Measurements from ENCODE around the gene STUM.
A peak's percentile ranks its signal among the peaks of the same experiment; 100 is the strongest.
"Not testable (repeated sequence)": the region's sequence is repeated elsewhere in the genome, so short reads cannot be mapped to it uniquely, and the experiment has no call there.

STUM gene

DNA sequence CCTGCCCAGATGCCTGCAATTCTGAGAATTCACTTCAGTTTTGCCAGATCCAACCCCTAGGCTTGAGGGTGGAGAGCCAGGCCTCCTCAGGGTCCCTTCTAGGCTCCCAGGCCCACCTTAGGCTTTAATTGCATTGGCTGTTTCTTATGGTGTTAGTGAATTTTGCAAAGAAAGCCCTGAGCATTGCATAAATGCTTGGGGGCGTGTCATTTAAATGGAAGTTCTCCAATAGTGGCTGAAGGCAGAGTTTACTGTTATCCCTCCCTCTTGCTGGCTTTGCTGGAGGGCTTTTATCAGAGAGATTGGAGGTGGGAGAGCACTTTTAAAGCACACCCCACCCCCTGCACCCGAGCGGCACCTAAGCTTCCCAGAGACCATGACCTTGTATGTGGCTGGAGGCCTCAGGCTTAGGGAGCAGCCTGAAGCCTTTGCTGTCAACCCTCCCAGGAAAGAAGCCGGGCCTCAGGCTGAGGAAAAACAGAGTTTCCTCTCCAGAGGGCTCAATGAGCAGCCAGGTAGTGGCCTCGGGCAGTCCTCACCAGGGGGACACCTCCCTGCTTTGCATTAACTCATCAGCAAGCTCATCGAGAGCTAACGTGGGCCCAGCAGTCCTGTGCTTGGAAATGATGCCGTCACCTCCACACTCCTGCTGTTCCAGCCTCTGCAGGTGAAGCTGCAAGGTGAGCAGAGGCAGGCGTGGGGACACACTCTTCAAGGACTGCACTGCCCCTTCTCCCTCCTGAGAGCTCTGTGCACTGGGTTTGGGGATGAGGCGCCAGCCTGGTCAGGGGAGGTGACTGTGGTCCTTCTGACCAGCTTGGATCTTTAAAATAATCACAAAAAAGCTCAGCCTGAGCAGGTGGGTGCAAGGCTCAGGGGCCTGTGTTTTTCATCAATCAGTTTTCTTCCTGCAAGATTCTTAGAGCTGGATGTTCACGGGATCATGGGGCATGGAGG lies 58.0 kb downstream of the STUM start:
- DNase-seq: no peak

GRCh38 chr1:226607268-226607660 lies 58.7 kb downstream of the STUM start:
- DNase-seq: no peak

- no peak for DNase-seq
Observed at GRCh38 chr1:226607821-226608220, 59.3 kb downstream of the STUM start.

- DNase-seq: peak; percentile 46
Observed at GRCh38 chr1:226608699-226609505, 60.3 kb downstream of the STUM start.

DNA sequence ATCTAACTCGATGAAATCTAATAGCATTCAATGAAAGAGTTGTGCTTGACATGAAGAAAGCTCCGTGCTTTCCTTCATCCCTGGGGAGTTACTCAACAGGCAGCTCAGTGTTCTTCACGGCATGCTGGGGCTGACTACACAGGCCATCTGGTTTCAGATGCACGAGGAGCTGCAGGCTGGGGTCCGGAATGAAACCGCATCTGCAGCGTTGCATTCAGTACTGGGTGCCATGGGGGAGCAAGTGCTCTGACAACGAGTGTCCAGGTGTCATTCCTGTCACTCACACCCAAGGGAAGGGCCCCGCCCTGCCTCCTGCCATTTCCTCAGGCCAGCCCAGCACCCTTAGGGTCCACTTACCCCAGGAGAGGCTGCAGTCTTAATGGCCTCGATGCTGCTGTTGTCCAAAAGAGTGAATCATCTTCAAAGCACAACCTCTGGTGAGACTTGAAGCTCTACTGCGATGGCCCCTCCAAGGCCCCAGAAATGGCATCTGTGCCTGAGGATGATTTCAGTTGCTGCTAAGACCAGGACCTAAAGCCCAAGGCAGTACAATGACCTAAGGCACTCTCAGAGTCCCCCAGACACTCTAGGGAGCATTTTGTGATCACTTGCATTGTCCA lies 61.4 kb downstream of the STUM start:
- DNase-seq: no peak

DNA sequence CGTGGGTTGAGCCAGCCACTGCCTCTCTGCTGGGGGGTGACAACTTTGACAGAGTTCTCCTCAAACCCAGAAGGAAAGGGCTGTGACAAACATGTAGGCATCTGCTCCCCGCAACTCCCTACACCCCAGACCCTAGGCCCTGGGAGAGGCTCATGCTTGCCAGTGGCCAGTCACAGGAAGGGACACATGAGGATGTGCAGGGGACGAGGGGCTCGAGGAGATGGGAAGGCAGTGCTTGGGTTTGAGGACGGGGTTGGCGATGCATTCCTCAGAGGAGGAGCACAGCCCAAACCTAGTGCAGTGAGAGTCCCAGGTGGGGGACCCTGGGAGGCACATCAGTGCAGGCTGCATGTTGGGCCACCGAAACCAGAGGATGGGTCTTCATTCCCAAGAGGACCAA lies 62.1 kb downstream of the STUM start:
- no peak for DNase-seq

- DNase-seq: no peak
Observed at GRCh38 chr1:226611301-226611700, 62.7 kb downstream of the STUM start.

- DNase-seq: not testable (repeated sequence)
Observed at GRCh38 chr1:226611980-226612379, 63.4 kb downstream of the STUM start.

GRCh38 chr1:226615876-226616275 lies 67.3 kb downstream of the STUM start:
- no peak for DNase-seq

- no peak for DNase-seq
Observed at GRCh38 chr1:226616636-226617035, 68.1 kb downstream of the STUM start.

GRCh38 chr1:226617109-226617508 lies 68.5 kb downstream of the STUM start:
- no peak for DNase-seq

- DNase-seq: not testable (repeated sequence)
Observed at GRCh38 chr1:226617719-226618118, 69.2 kb downstream of the STUM start.

DNA sequence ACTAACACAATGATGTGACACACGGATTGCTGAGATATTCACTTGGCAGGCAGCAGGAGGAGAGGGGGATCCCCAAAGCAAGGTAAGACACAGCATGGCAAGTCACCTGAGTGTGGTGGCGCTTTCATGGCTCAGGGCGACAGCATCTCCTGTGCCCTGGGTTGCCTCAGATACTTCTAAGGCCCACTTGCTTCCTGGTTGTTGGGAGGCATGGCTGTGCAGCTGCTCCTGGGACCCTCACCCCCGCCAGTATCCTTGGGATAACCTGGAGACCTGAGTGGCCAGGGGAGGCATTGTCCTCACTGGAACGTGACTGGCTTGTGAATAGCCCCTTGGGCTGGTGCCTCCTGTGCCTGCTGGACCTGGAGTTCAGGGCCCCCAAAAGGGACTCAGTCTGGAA lies 69.8 kb downstream of the STUM start:
- DNase-seq: no peak

DNA sequence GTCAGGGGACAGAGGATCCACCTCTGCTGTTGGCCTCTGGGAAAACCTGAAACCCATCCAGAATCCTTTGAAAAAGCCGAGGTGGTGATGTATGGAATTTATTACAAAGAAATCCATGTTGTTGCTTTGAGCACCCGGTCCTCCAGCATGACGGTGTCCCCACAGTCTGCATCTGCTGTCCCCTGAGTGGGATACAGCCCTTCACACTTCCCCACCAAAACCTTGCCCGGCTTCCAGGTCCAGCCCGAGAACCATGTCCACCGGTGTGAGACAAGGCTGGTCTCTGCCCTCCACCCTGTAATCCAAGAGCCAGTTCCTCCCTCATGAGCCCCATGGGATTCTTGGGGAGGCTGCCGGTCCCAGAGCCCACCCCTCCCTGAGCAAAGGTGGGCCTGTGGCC lies 70.5 kb downstream of the STUM start:
- no peak for DNase-seq

DNA sequence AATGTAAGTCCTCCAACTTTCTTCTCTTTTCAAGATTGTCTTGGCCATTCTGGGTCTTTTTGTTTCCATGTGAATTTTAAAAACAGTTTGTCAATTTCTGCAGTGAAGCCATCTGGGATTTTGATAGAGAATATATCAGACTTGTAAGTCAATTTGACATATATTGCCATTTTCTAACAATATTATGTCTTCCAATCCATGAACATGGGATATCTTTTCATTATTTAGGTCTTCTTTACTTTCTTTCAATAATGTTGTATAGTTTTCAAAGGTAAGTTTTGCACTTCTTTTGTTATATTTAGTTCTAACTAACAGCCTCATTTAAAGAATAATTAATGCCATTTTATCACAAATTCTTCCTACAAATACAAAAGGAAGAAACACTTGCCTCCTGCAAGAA lies 73.4 kb downstream of the STUM start:
- DNase-seq: no peak

GRCh38 chr1:226624526-226624925 lies 76.0 kb downstream of the STUM start:
- no peak for DNase-seq

DNA sequence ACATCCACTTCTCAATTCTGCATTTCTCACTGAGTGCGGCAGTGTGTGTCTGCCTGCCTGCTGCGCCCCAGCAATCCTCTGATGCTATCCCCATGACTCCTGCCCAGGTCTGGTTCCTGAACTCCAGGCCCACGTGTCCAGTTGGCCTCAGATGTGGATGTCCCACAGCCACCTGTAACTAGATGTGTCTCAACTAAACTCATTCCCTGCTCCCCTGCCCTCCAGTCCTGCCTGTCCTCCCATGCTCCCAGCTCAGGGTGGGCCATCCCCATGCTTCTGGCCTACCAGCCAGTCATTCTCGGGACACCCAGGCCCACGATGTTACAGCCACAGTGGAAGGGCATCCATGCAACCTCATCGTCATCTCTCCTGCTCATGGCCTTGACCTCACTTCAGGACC lies 76.8 kb downstream of the STUM start:
- no peak for DNase-seq

DNA sequence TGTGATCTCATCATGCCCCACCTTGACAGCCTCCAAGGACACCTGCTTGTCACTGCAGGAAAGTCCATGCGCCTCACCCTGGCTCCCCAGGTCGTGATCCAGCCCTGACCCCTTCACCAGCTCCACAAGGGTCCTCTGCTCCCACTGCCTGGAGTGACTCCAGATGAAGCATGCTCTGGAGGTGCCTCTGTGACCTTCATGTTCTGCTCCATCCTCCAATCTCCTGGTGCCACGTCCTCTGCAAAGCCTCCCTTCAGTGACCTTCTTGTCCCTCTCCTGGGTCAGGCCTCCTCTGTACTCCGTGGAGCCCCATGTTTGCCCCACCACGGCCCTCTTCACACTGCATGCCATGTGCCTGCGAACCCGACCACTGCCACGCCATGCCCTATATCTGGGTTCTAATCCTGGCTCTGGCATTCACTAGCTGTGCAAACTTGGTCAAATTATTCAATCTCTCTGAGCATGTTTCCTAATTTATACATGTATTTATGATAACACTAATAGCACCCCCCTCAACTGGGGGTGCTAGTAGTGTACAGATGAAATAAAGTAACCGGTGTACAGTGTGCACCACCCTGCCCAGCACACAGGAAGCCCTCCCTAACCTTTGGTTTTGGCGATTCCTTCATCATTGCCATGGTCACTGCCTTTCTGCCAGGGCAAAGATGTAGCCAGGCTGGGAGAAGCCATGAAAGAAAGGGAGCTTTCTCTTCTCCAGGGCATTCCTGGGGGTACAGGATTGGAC lies 77.4 kb downstream of the STUM start:
- DNase-seq: no peak

- DNase-seq: peak; percentile 16
Observed at GRCh38 chr1:226626577-226626956, 78.0 kb downstream of the STUM start.

- DNase-seq: no peak
Observed at GRCh38 chr1:226627050-226627755, 78.6 kb downstream of the STUM start.

GRCh38 chr1:226627924-226628611 lies 79.5 kb downstream of the STUM start:
- DNase-seq: no peak
